K562 (cell line): Measurements from ENCODE around the gene CXCL6. TPM values are rescaled to one million over a fixed set of nuclear protein-coding genes. Genes with fewer than 3 reads are reported as not detected.

Source experiments
- ATAC-seq: fragments of 200-7000 bp; cut with Tn5 transposase; 3 replicates; pipeline ENCODE4 v1.9.1; 2020; ENCODE audit warnings: moderate library complexity
- BruUV-seq: library from RNA; stranded (reverse); fragments of 400-500 nt; replicated peaks from 2 replicates; lab custom pipeline; 2021; lab: Mats Ljungman, UMichigan
- CTCF ChIA-PET: fragments of 300-600 bp; formaldehyde crosslinking; extraction: SDS; loops from one replicate; lab custom pipeline; 2021; ENCODE audit warnings: low intra/inter-chr PET ratio; lab: Yijun Ruan, JAX
- POLR2A ChIA-PET: fragments of 300-600, 350-650 bp; sonication (Branson Sonifier 250); formaldehyde crosslinking; extraction: SDS; loops from one replicate; lab custom pipeline; 2021; ENCODE audit warnings: antibody characterized with exemption, inconsistent platforms; lab: Yijun Ruan, JAX
- DNase-seq, 4 experiments: peaks; one replicate each; pipeline versions ENCODE4 v3.0.0 to v3.0.0-alpha.2; 2011 to 2018; ENCODE audit warnings: low spot score in 3 of 4, mixed read lengths in 3 of 4; ENCODE audit errors: extremely low read depth in 1 of 4
- FAIRE-seq: peaks from 2 replicates; lab custom pipeline; 2011; peaks lifted over from hg19 to GRCh38; lab: Jason Lieb, UNC
- H2AFZ ChIP-seq: 2 replicates; pipeline ENCODE4 v1.6.0; 2011; ENCODE audit warnings: low read depth, low read length, control low read depth, inconsistent platforms
- H3K27ac ChIP-seq: fragments of 200-600 bp; 3 replicates; pipeline ENCODE4 v1.8.0; 2011; ENCODE audit warnings: low read depth, mild to moderate bottlenecking, control low read depth, inconsistent platforms, low read length, moderate library complexity, mixed read lengths; ENCODE audit errors: extremely low read depth
- H3K27me3 ChIP-seq, 2 experiments: fragments of 300-600 bp in 1 of 2; 2 replicates in 1 of 2; 3 replicates in 1 of 2; pipeline versions ENCODE4 v1.6.0 to v1.8.0; 2011; ENCODE audit warnings: inconsistent platforms in 2 of 2, low read length in 2 of 2, mild to moderate bottlenecking in 1 of 2, mixed read lengths in 1 of 2, moderate library complexity in 1 of 2; ENCODE audit not compliant: control insufficient read depth in 2 of 2, insufficient read depth in 2 of 2
- H3K36me3 ChIP-seq: fragments of 300-600 bp; 3 replicates; pipeline ENCODE4 v1.8.0; 2011; ENCODE audit warnings: mild to moderate bottlenecking, low read length, inconsistent platforms; ENCODE audit not compliant: control insufficient read depth, insufficient read depth
- H3K4me1 ChIP-seq, 2 experiments: fragments of 200-600 bp in 1 of 2; replicated peaks in 1 of 2; 2 replicates in 1 of 2; 3 replicates in 1 of 2; pipeline versions ENCODE4 v1.5.1 to v1.8.0; 2011; ENCODE audit warnings: inconsistent platforms in 2 of 2, low read length in 2 of 2, mild to moderate bottlenecking in 1 of 2, mixed read lengths in 1 of 2, moderate library complexity in 1 of 2; ENCODE audit not compliant: control insufficient read depth in 2 of 2, insufficient read depth in 2 of 2
- H3K4me2 ChIP-seq: 2 replicates; pipeline ENCODE4 v1.6.1; 2011; ENCODE audit warnings: low read length, control low read depth, inconsistent platforms, mixed read lengths; ENCODE audit not compliant: insufficient read depth
- H3K4me3 ChIP-seq: fragments of 200-600 bp; sonication (generic), shearing (Covaris generic); 2 replicates; pipeline ENCODE4 v1.5.1; 2016; ENCODE audit warnings: control low read depth, inconsistent platforms
- H3K79me2 ChIP-seq: fragments of 200-600 bp; 3 replicates; pipeline ENCODE4 v1.8.0; 2011; ENCODE audit warnings: low read length, inconsistent platforms; ENCODE audit not compliant: control insufficient read depth, insufficient read depth
- H3K9ac ChIP-seq, 2 experiments: 2 replicates each; pipeline versions ENCODE4 v1.6.0 to v1.6.1; 2011; ENCODE audit warnings: low read depth in 2 of 2, low read length in 2 of 2, control low read depth in 1 of 2, inconsistent platforms in 1 of 2, mild to moderate bottlenecking in 1 of 2, mixed read lengths in 1 of 2; ENCODE audit not compliant: insufficient read depth in 1 of 2
- H3K9me1 ChIP-seq: one replicate; pipeline ENCODE4 v1.6.0; 2011; ENCODE audit warnings: inconsistent platforms, mild to moderate bottlenecking, low read length, moderate library complexity; ENCODE audit not compliant: control insufficient read depth, insufficient read depth
- H3K9me3 ChIP-seq: replicated peaks from 2 replicates; pipeline ENCODE4 v1.5.1; 2011; ENCODE audit warnings: low read depth, low read length, inconsistent platforms; ENCODE audit not compliant: control insufficient read depth, insufficient read depth
- H4K20me1 ChIP-seq: replicated peaks from 2 replicates; pipeline ENCODE4 v1.6.1; 2011; ENCODE audit warnings: low read length, inconsistent platforms, mixed read lengths; ENCODE audit not compliant: control insufficient read depth, insufficient read depth
- CEBPB ChIP-seq: fragments of 450-650 bp; IDR thresholded peaks from 2 replicates; pipeline ENCODE4 v1.6.1; 2016; ENCODE audit warnings: missing genetic modification characterization, missing compliant biosample characterization
- DPF2 ChIP-seq: fragments of 450-650 bp; IDR thresholded peaks from 2 replicates; pipeline ENCODE4 v1.6.1; 2016
- ELK1 ChIP-seq: sonication (generic); formaldehyde crosslinking; IDR thresholded peaks from 2 replicates; pipeline ENCODE4 v1.8.1; 2022; ENCODE audit warnings: missing genetic modification reagents
- NFXL1 ChIP-seq: fragments of 450-650 bp; formaldehyde crosslinking; IDR thresholded peaks from 2 replicates; pipeline ENCODE4 v1.4.0; 2021; ENCODE audit warnings: mild to moderate bottlenecking
- RB1 ChIP-seq: fragments of 450-650 bp; IDR thresholded peaks from 2 replicates; pipeline ENCODE4 v1.6.1; 2017; ENCODE audit warnings: low read depth, mild to moderate bottlenecking
- RCOR1 ChIP-seq, 2 experiments: IDR thresholded peaks; 2 replicates each; pipeline ENCODE4 v1.6.1; 2012; ENCODE audit warnings: low read depth in 2 of 2, low read length in 2 of 2, borderline replicate concordance in 1 of 2, improper control_type of control experiment in 1 of 2
- ZNF217 ChIP-seq: sonication (generic); formaldehyde crosslinking; IDR thresholded peaks from 2 replicates; pipeline ENCODE4 v1.8.0; 2022; ENCODE audit warnings: mild to moderate bottlenecking, missing genetic modification reagents
- ZNF444 ChIP-seq: fragments of 250-450 bp; sonication (Bioruptor Pico); IDR thresholded peaks from 2 replicates; pipeline ENCODE4 v1.4.0; 2020; ENCODE audit warnings: mild to moderate bottlenecking, moderate library complexity
- WGBS: fragments of 100-300 bp; shearing (Covaris generic); methylation state at CpG from one replicate; pipeline ENCODE4 v1.1.6; 2016; ENCODE audit warnings: low coverage, mixed read lengths; ENCODE audit not compliant: insufficient coverage; ENCODE audit errors: missing lambda C conversion rate; 5-methylcytosine and 5-hydroxymethylcytosine counted together
- in situ Hi-C: fragments of 300-500 bp; cut with MboI; formaldehyde crosslinking; loops from 4 replicates; pipeline ENCODE4 v1.15.0; 2018; ENCODE audit warnings: inconsistent platforms, mixed read lengths
- intact Hi-C: fragments of 100-400 bp; cut with micrococcal nuclease; formaldehyde crosslinking; loops from 2 replicates; pipeline ENCODE4 v1.14.2; 2022
- polyA plus RNA-seq, 8 experiments: library from polyadenylated mRNA; depleted of rRNA in 4 of 8; stranded (reverse) in 5 of 8; unstranded in 3 of 8; fragments of >200 nt; fragmentation: Nextera tagmentation in 2 of 8; fragmentation: Illumina TruSeq in 1 of 8; extraction: Ambion mirVana in 2 of 8; extraction: Trizol in 1 of 8; gene quantifications; 2 replicates each; pipeline versions ENCODE4 v1.2.1 to v1.2.3, GENCODE V29; 2011 to 2014; ENCODE audit warnings: inconsistent platforms in 1 of 8, missing spikeins in 1 of 8
- total RNA-seq, 7 experiments: library from RNA; depleted of rRNA in 6 of 7; stranded (reverse); fragments of >200 nt in 6 of 7; fragmentation: Illumina TruSeq in 2 of 7; extraction: Trizol in 2 of 7; gene quantifications; 2 replicates each; pipeline versions ENCODE4 v1.2.1 to v1.2.3, GENCODE V29; 2011 to 2021; ENCODE audit warnings: low replicate concordance in 1 of 7
- TF ChIP-seq, protein P1 (sequence below): fragments of 250-450 bp; sonication (Bioruptor Pico); IDR thresholded peaks from 2 replicates; pipeline ENCODE4 v1.4.0; 2020; ENCODE audit warnings: mild to moderate bottlenecking

Gene CXCL6
- total and polyA plus RNA-seq, 9 of the 15 experiments (the other 6 are each of a cell fraction or from before 2014, with no cell fraction given) = not detected

- no peak overlapping the region for H3K4me3 ChIP-seq
- H4K20me1 ChIP-seq = no peaks in the 10 kb centered on the region
- no peak overlapping the region for H3K27ac ChIP-seq
- intact Hi-C loops (no loop called here), in situ Hi-C loops (no loop called here)
- H3K36me3 ChIP-seq = no peaks in the 10 kb centered on the region
- no peak overlapping the region for H2AFZ ChIP-seq
- H3K4me2 ChIP-seq = no peak overlapping the region
- POLR2A ChIA-PET = no interaction called here
- H3K79me2 ChIP-seq = no peaks in the 10 kb centered on the region
- WGBS = 47% methylated on average over 2 of the region's 2 CpGs
- ATAC-seq (no peak), FAIRE-seq (no peak)
- CTCF ChIA-PET = no interaction called here
- H3K27me3 ChIP-seq = no peaks in the 10 kb centered on the region
- no TSS peak for BruUV-seq
- no peak overlapping the region for H3K9ac ChIP-seq
- TF ChIP-seq ELK1 (CRISPR knock-in tag) = no peak
- TF ChIP-seq, all 486 proteins: peak for 0
- no peak for DNase-seq
- Histone ChIP-seq H3K4me1 (no peaks in the 10 kb centered on the region), H3K9me3 (no peaks in the 10 kb centered on the region), H3K9me1 (no peaks in the 10 kb centered on the region)
Measured at GRCh38 chr4:73788411-73788810, 48.1 kb upstream of the CXCL6 start.

DNA sequence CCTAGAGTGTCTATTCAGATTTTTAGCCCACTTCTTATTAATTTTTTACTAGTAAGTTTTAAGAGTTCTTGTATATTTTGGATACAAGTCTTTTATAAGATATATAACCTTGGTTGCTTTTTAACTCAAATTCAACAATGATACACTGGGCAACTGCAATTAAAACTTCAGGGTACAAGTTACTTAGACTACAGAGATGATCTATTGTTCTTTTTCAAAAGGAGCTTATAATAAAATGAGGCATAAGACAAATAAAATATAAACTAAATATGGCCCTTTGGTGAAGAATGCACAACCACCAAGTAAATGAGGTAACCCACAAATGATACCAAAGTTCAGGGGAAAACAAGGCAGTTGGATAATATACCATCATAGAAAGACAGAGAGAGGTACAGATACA, 37.6 kb upstream of the CXCL6 start:
- CTCF ChIA-PET = no interaction called here
- no peak for FAIRE-seq
- in situ Hi-C loops = no loop called here

More for the DNA sequence above, 37.6 kb upstream of the CXCL6 start:
- ATAC-seq (no peak), DNase-seq (no peak)
- Histone ChIP-seq H4K20me1 (no peaks in the 10 kb centered on the region), H3K27ac (no peak overlapping the region), H3K9ac (no peak overlapping the region), H3K36me3 (no peaks in the 10 kb centered on the region), H3K27me3 (no peaks in the 10 kb centered on the region), H3K4me2 (no peak overlapping the region), H3K79me2 (no peaks in the 10 kb centered on the region), H3K9me1 (no peaks in the 10 kb centered on the region), H3K9me3 (0 out of 2 replicates have a peak, but pooled peaks cover 4% of the 10 kb centered on the region), H3K4me3 (no peak overlapping the region), H2AFZ (no peak overlapping the region), H3K4me1 (no peaks in the 10 kb centered on the region; a peak in 1 of 5 replicates)
- POLR2A ChIA-PET = no interaction called here
- no TSS peak for BruUV-seq
- intact Hi-C loops = no loop called here
- TF ChIP-seq, protein P1, sequence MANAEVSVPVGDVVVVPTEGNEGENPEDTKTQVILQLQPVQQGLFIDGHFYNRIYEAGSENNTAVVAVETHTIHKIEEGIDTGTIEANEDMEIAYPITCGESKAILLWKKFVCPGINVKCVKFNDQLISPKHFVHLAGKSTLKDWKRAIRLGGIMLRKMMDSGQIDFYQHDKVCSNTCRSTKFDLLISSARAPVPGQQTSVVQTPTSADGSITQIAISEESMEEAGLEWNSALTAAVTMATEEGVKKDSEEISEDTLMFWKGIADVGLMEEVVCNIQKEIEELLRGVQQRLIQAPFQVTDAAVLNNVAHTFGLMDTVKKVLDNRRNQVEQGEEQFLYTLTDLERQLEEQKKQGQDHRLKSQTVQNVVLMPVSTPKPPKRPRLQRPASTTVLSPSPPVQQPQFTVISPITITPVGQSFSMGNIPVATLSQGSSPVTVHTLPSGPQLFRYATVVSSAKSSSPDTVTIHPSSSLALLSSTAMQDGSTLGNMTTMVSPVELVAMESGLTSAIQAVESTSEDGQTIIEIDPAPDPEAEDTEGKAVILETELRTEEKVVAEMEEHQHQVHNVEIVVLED (CRISPR knock-in tag) = no peak
- TF ChIP-seq ZNF217 (CRISPR knock-in tag) (no peak), NFXL1 (CRISPR knock-in tag) (no peak), ZNF444 (CRISPR knock-in tag) (no peak), CEBPB (tag) (no peak), RB1 (no peak), DPF2 (no peak), RCOR1 (IDR thresholded peaks at IDR 0.05; ENCODE audit: borderline replicate concordance in 1 of 2, low read depth in 2 of 2, low read length in 2 of 2) (no peak)
